SK-N-SH (cell line): ENCODE results near the gene RIPK4. TPM values are rescaled to one million over a fixed set of nuclear protein-coding genes. Genes with fewer than 3 reads are reported as not detected.

Experiments used
- CTCF ChIA-PET: fragments of 300-600, 350-600 bp; formaldehyde crosslinking; extraction: SDS; loops from one replicate; lab custom pipeline; 2021; lab: Yijun Ruan, JAX
- POLR2A ChIA-PET: fragments of 350-600 bp; sonication (Branson Sonifier 250); formaldehyde crosslinking; extraction: SDS; loops from one replicate; lab custom pipeline; 2020; ENCODE audit warnings: antibody characterized with exemption, inconsistent platforms; lab: Yijun Ruan, JAX
- DNase-seq: peaks from one replicate; pipeline ENCODE4 v3.0.0; 2012
- H2AFZ ChIP-seq: fragments of 200-600 bp; sonication (generic); 2 replicates; pipeline ENCODE4 v1.8.1; 2016; ENCODE audit warnings: antibody characterized with exemption, mild to moderate bottlenecking, low read depth
- H3F3A ChIP-seq: fragments of 200-600 bp; sonication (generic); replicated peaks from 2 replicates; pipeline ENCODE3; 2016; ENCODE audit warnings: antibody characterized with exemption, mild to moderate bottlenecking; ENCODE audit not compliant: insufficient read depth
- H3K27ac ChIP-seq, 2 experiments: fragments of 200-500 bp in 1 of 2; fragments of 200-600 bp in 1 of 2; sonication (Bioruptor generic) in 1 of 2; sonication (generic), shearing (Covaris generic) in 1 of 2; 2 replicates each; pipeline versions ENCODE4 v1.5.1 to v1.6.1; 2014 to 2016; ENCODE audit warnings: low read depth in 2 of 2, inconsistent platforms in 1 of 2, low read length in 1 of 2, mild to moderate bottlenecking in 1 of 2, mixed read lengths in 1 of 2
- H3K27me3 ChIP-seq: fragments of 200-600 bp; sonication (generic), shearing (Covaris generic); 2 replicates; pipeline ENCODE4 v1.6.1; 2016; ENCODE audit warnings: mixed run types; ENCODE audit not compliant: insufficient read depth
- H3K36me3 ChIP-seq, 2 experiments: fragments of 200-500 bp in 1 of 2; fragments of 200-600 bp in 1 of 2; sonication (Bioruptor generic) in 1 of 2; sonication (generic) in 1 of 2; replicated peaks in 1 of 2; 2 replicates each; pipeline versions ENCODE3 to v1.5.1; 2014 to 2016; ENCODE audit warnings: low read length in 1 of 2, mild to moderate bottlenecking in 1 of 2; ENCODE audit not compliant: insufficient read depth in 2 of 2, control insufficient read depth in 1 of 2
- H3K4me1 ChIP-seq, 2 experiments: fragments of 200-500 bp in 1 of 2; fragments of 200-600 bp in 1 of 2; sonication (Bioruptor generic) in 1 of 2; sonication (generic), shearing (Covaris generic) in 1 of 2; 2 replicates each; pipeline versions ENCODE4 v1.5.1 to v1.6.1; 2014 to 2016; ENCODE audit warnings: low read depth in 1 of 2, low read length in 1 of 2, mixed run types in 1 of 2; ENCODE audit not compliant: insufficient read depth in 2 of 2, control insufficient read depth in 1 of 2
- H3K4me2 ChIP-seq: fragments of 200-600 bp; sonication (generic), shearing (Covaris generic); 2 replicates; pipeline ENCODE4 v1.6.1; 2017; ENCODE audit warnings: mixed run types
- H3K4me3 ChIP-seq, 2 experiments: fragments of 200-500 bp in 1 of 2; fragments of 200-600 bp in 1 of 2; sonication (Bioruptor generic) in 1 of 2; sonication (generic), shearing (Covaris generic) in 1 of 2; 2 replicates each; pipeline versions ENCODE4 v1.5.1 to v1.8.1; 2014 to 2016; ENCODE audit warnings: low read depth in 2 of 2, inconsistent platforms in 1 of 2, low read length in 1 of 2, mild to moderate bottlenecking in 1 of 2, mixed read lengths in 1 of 2, moderate library complexity in 1 of 2
- H3K79me2 ChIP-seq: fragments of 200-600 bp; sonication (generic); 2 replicates; pipeline ENCODE4 v1.8.1; 2017; ENCODE audit warnings: mild to moderate bottlenecking; ENCODE audit not compliant: insufficient read depth
- H3K9ac ChIP-seq: fragments of 200-600 bp; sonication (generic); 2 replicates; pipeline ENCODE4 v1.6.1; 2017; ENCODE audit warnings: mixed run types
- H3K9me2 ChIP-seq: fragments of 200-600 bp; sonication (generic); 2 replicates; pipeline ENCODE4 v1.6.1; 2017; ENCODE audit warnings: mixed run types
- H3K9me3 ChIP-seq: fragments of 200-600 bp; sonication (generic); 2 replicates; pipeline ENCODE4 v1.6.1; 2017; ENCODE audit warnings: mixed run types, mild to moderate bottlenecking, moderate library complexity
- H4K20me1 ChIP-seq: fragments of 200-600 bp; sonication (generic); 2 replicates; pipeline ENCODE4 v1.6.1; 2017; ENCODE audit warnings: mild to moderate bottlenecking, mixed run types; ENCODE audit not compliant: insufficient read depth
- CHD2 ChIP-seq: fragments of 150-350 bp; IDR thresholded peaks from 2 replicates; pipeline ENCODE4 v1.6.1; 2018; ENCODE audit warnings: low read length; ENCODE audit not compliant: partially characterized antibody
- EP300 ChIP-seq, 2 experiments: IDR thresholded peaks; 2 replicates each; pipeline versions ENCODE4 v1.4.0 to v1.6.1; 2012; ENCODE audit warnings: borderline replicate concordance in 1 of 2, low read depth in 1 of 2, low read length in 1 of 2
- GABPA ChIP-seq: IDR thresholded peaks from 2 replicates; pipeline ENCODE4 v1.4.0; 2012; ENCODE audit warnings: low read depth, mild to moderate bottlenecking
- NRF1 ChIP-seq: IDR thresholded peaks from 2 replicates; pipeline ENCODE4 v1.6.1; 2012; ENCODE audit warnings: low read depth, mild to moderate bottlenecking, low read length
- POLR2AphosphoS5 ChIP-seq: IDR thresholded peaks from 2 replicates; pipeline ENCODE4 v1.6.1; 2012; ENCODE audit warnings: low read depth, low read length
- RCOR1 ChIP-seq: fragments of 150-350 bp; IDR thresholded peaks from 2 replicates; pipeline ENCODE4 v1.6.1; 2017; ENCODE audit warnings: antibody characterized with exemption, low read length
- RFX5 ChIP-seq: IDR thresholded peaks from 2 replicates; pipeline ENCODE4 v1.6.1; 2012; ENCODE audit warnings: mild to moderate bottlenecking, improper control_type of control experiment, low read length
- TCF12 ChIP-seq: IDR thresholded peaks from 2 replicates; pipeline ENCODE4 v1.4.0; 2012
- TEAD4 ChIP-seq: IDR thresholded peaks from 2 replicates; pipeline ENCODE4 v1.4.0; 2012; ENCODE audit warnings: mild to moderate bottlenecking, borderline replicate concordance; ENCODE audit not compliant: insufficient read depth
- YY1 ChIP-seq: IDR thresholded peaks from 2 replicates; pipeline ENCODE4 v1.4.0; 2012; ENCODE audit warnings: low read depth, mild to moderate bottlenecking
- WGBS: methylation state at CpG from one replicate; pipeline ENCODE4 v1.1.6; 2017; ENCODE audit warnings: low lambda C conversion rate; 5-methylcytosine and 5-hydroxymethylcytosine counted together
- polyA plus RNA-seq, 3 experiments: library from polyadenylated mRNA; depleted of rRNA; stranded (reverse); fragments of >200 nt; gene quantifications; 2 replicates each; pipeline ENCODE4 v1.2.3, GENCODE V29; 2012
- TF ChIP-seq, protein P1 (sequence below): IDR thresholded peaks from 2 replicates; pipeline ENCODE4 v1.6.1; 2012; ENCODE audit warnings: mild to moderate bottlenecking, low read depth, low read length, moderate library complexity
- TF ChIP-seq, protein P2 (sequence below): IDR thresholded peaks from 2 replicates; pipeline ENCODE4; 2012
- TF ChIP-seq, protein P3 (sequence below): IDR thresholded peaks from 2 replicates; pipeline ENCODE4 v1.4.0; 2012; ENCODE audit warnings: low read depth, borderline replicate concordance

RIPK4 gene
- polyA plus RNA-seq, 1 of the 3 experiments (the other 2 are of a cell fraction): 11.0 TPM

- POLR2A ChIA-PET: no interaction called here
- 41% methylated on average over 6 of the region's 6 CpGs for WGBS
These were observed 36.5 kb downstream of the RIPK4 start for GRCh38 chr21:41730367-41730765.

DNA sequence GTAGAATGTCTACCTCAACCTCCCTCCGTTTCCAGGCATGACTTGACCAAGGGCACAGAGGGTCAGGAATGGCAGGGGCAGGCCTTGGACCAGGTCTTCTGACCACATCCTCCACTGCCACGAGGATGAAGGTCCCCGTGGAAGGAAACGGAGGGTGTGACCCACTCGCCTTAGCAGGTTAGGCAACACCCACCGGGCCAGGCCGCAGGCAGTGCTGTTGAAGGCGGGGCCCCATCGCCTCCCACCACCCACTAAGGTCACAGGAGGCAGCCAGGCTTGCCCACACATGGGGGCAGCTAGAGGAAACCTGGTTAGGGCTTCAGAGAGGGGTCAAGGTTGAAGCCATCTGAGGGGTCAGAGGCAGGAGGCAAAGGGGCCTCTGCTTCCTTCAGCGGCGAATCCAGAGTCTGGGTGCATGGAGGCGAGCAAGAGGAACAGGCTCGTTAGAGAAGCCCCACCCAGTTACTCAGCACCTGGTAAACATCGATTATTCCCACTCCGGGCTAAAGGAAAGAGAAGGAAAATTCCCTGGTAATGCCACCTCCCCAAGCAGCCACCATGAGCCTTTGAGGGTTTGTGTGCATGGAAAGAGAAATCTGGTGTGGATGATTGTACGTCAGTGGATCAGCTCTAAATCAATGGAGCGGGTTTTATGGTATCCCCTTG lies 37.0 kb downstream of the RIPK4 start:
- H3K4me3 ChIP-seq: no peak overlapping the region
- H4K20me1 ChIP-seq: no peaks in the 10 kb centered on the region
- H3K4me2 ChIP-seq: no peak overlapping the region
- peaks cover 3% of the 10 kb centered on the region for H3F3A ChIP-seq
- peaks cover 3 to 9% of the 10 kb centered on the region in 2 experiments; a peak in 3 of 4 replicates for H3K4me1 ChIP-seq
- no peak for DNase-seq
- H3K36me3 ChIP-seq: no peaks in the 10 kb centered on the region
- no peak for TF ChIP-seq NRF1
- no peak for TF ChIP-seq YY1
- TF ChIP-seq RFX5: no peak
- TF ChIP-seq, protein P1, sequence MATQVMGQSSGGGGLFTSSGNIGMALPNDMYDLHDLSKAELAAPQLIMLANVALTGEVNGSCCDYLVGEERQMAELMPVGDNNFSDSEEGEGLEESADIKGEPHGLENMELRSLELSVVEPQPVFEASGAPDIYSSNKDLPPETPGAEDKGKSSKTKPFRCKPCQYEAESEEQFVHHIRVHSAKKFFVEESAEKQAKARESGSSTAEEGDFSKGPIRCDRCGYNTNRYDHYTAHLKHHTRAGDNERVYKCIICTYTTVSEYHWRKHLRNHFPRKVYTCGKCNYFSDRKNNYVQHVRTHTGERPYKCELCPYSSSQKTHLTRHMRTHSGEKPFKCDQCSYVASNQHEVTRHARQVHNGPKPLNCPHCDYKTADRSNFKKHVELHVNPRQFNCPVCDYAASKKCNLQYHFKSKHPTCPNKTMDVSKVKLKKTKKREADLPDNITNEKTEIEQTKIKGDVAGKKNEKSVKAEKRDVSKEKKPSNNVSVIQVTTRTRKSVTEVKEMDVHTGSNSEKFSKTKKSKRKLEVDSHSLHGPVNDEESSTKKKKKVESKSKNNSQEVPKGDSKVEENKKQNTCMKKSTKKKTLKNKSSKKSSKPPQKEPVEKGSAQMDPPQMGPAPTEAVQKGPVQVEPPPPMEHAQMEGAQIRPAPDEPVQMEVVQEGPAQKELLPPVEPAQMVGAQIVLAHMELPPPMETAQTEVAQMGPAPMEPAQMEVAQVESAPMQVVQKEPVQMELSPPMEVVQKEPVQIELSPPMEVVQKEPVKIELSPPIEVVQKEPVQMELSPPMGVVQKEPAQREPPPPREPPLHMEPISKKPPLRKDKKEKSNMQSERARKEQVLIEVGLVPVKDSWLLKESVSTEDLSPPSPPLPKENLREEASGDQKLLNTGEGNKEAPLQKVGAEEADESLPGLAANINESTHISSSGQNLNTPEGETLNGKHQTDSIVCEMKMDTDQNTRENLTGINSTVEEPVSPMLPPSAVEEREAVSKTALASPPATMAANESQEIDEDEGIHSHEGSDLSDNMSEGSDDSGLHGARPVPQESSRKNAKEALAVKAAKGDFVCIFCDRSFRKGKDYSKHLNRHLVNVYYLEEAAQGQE: no peak
- TF ChIP-seq POLR2AphosphoS5: no peak
- H3K9ac ChIP-seq: no peak overlapping the region
- WGBS: 90% methylated on average over 10 of the region's 17 CpGs
- ChIA-PET POLR2A (no interaction called here), CTCF (no interaction called here)
- H3K9me2 ChIP-seq: no peaks in the 10 kb centered on the region
- H3K27ac ChIP-seq: no peak overlapping the region
- no peaks in the 10 kb centered on the region for H3K9me3 ChIP-seq
- H3K79me2 ChIP-seq: no peaks in the 10 kb centered on the region
- no peaks in the 10 kb centered on the region for H3K27me3 ChIP-seq
- no peak overlapping the region for H2AFZ ChIP-seq

More at GRCh38 chr21:41730367-41730765, 36.5 kb downstream of the RIPK4 start:
- Histone ChIP-seq H3K36me3 (no peaks in the 10 kb centered on the region), H3K27me3 (no peaks in the 10 kb centered on the region), H3K4me2 (no peak overlapping the region), H4K20me1 (no peaks in the 10 kb centered on the region), H3K9me3 (no peaks in the 10 kb centered on the region), H3F3A (peaks cover 3% of the 10 kb centered on the region), H3K9me2 (no peaks in the 10 kb centered on the region), H2AFZ (no peak overlapping the region), H3K79me2 (no peaks in the 10 kb centered on the region), H3K4me3 (no peak overlapping the region), H3K27ac (no peak overlapping the region), H3K4me1 (peaks cover 3 to 9% of the 10 kb centered on the region in 2 experiments; a peak in 3 of 4 replicates), H3K9ac (no peak overlapping the region)
- TF ChIP-seq RCOR1 (no peak), EP300 (IDR thresholded peaks at IDR 0.05; ENCODE audit: borderline replicate concordance in 1 of 2, low read depth in 1 of 2, low read length in 1 of 2) (no peak), TCF12 (no peak), GABPA (no peak), CHD2 (no peak), TEAD4 (no peak), YY1 (no peak)
- TF ChIP-seq, protein P2, sequence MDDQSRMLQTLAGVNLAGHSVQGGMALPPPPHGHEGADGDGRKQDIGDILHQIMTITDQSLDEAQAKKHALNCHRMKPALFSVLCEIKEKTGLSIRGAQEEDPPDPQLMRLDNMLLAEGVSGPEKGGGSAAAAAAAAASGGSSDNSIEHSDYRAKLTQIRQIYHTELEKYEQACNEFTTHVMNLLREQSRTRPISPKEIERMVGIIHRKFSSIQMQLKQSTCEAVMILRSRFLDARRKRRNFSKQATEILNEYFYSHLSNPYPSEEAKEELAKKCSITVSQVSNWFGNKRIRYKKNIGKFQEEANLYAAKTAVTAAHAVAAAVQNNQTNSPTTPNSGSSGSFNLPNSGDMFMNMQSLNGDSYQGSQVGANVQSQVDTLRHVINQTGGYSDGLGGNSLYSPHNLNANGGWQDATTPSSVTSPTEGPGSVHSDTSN: no peak
- TF ChIP-seq, protein P3, sequence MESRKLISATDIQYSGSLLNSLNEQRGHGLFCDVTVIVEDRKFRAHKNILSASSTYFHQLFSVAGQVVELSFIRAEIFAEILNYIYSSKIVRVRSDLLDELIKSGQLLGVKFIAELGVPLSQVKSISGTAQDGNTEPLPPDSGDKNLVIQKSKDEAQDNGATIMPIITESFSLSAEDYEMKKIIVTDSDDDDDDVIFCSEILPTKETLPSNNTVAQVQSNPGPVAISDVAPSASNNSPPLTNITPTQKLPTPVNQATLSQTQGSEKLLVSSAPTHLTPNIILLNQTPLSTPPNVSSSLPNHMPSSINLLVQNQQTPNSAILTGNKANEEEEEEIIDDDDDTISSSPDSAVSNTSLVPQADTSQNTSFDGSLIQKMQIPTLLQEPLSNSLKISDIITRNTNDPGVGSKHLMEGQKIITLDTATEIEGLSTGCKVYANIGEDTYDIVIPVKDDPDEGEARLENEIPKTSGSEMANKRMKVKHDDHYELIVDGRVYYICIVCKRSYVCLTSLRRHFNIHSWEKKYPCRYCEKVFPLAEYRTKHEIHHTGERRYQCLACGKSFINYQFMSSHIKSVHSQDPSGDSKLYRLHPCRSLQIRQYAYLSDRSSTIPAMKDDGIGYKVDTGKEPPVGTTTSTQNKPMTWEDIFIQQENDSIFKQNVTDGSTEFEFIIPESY: no peak
- DNase-seq: no peak
- CTCF ChIA-PET: no interaction called here
